OCI-M2 (cell line): ENCODE measurements around the gene OBSL1.

Experiments used
- DNase-seq: peaks from one replicate; lab custom pipeline; 2025; ENCODE audit not compliant: unreplicated experiment; lab: John Stamatoyannopoulos, UW

The OBSL1 gene

GRCh38 chr2:219536967-219537366, 34.4 kb downstream of the OBSL1 start:
- DNase-seq, result no peak

- no peak for DNase-seq
Measured at GRCh38 chr2:219536425-219536824, 34.9 kb downstream of the OBSL1 start.

- no peak for DNase-seq
Measured at GRCh38 chr2:219533930-219534661, 37.2 kb downstream of the OBSL1 start.

- no peak for DNase-seq
Measured at GRCh38 chr2:219532378-219532649, 39.0 kb downstream of the OBSL1 start.

GRCh38 chr2:219531639-219532377, 39.5 kb downstream of the OBSL1 start:
- DNase-seq, result no peak

GRCh38 chr2:219530048-219530963, 41.0 kb downstream of the OBSL1 start:
- peak; percentile 44 for DNase-seq

- no peak for DNase-seq
Measured at GRCh38 chr2:219527472-219527871, 43.9 kb downstream of the OBSL1 start.

- no peak for DNase-seq
Measured at GRCh38 chr2:219527076-219527394, 44.3 kb downstream of the OBSL1 start.

- DNase-seq, result no peak
Measured at GRCh38 chr2:219526320-219527075, 44.8 kb downstream of the OBSL1 start.

- DNase-seq, result peak; percentile 34
Measured at GRCh38 chr2:219525533-219526232, 45.7 kb downstream of the OBSL1 start.

GRCh38 chr2:219524817-219525216, 46.5 kb downstream of the OBSL1 start:
- DNase-seq, result no peak

- no peak for DNase-seq
Measured at GRCh38 chr2:219523031-219523671, 48.2 kb downstream of the OBSL1 start.

GRCh38 chr2:219522111-219523030, 49.0 kb downstream of the OBSL1 start:
- DNase-seq, result no peak

GRCh38 chr2:219521066-219521880, 50.1 kb downstream of the OBSL1 start:
- peak; percentile 43 for DNase-seq

- DNase-seq, result no peak
Measured at GRCh38 chr2:219520079-219520478, 51.3 kb downstream of the OBSL1 start.

GRCh38 chr2:219519526-219519916, 51.8 kb downstream of the OBSL1 start:
- DNase-seq, result no peak

GRCh38 chr2:219517954-219518778, 53.2 kb downstream of the OBSL1 start:
- no peak for DNase-seq
